Endothelial cell of umbilical vein (primary cell): ENCODE data around the gene SDHAF2. TPM values are rescaled to one million over a fixed set of nuclear protein-coding genes. Genes with fewer than 3 reads are reported as not detected.
A peak's percentile ranks its signal among the peaks of the same experiment; 100 is the strongest.

Source experiments
- BruUV-seq: library from RNA; stranded (reverse); fragments of 400-500 nt; replicated peaks from 2 replicates; lab custom pipeline; 2021; lab: Mats Ljungman, UMichigan
- CTCF ChIA-PET: fragments of 300-600, 350-600 bp; sonication (Branson Sonifier 250); formaldehyde crosslinking; loops from one replicate; lab custom pipeline; 2021; ENCODE audit warnings: antibody characterized with exemption, inconsistent platforms; lab: Charles Lee
- POLR2A ChIA-PET: fragments of 300-600, 350-600 bp; sonication (Branson Sonifier 250); formaldehyde crosslinking; loops from one replicate; lab custom pipeline; 2021; ENCODE audit warnings: antibody characterized with exemption, inconsistent platforms; lab: Charles Lee
- DNase-seq: peaks from one replicate; pipeline ENCODE4 v3.0.0-alpha.2; 2011; ENCODE audit warnings: low read depth, low spot score
- FAIRE-seq: peaks from 2 replicates; lab custom pipeline; 2011; peaks lifted over from hg19 to GRCh38; lab: Jason Lieb, UNC
- H2AFZ ChIP-seq: 2 replicates; pipeline ENCODE4 v1.6.0; 2012; ENCODE audit warnings: low read depth, low read length, control low read depth, inconsistent platforms
- H3K27ac ChIP-seq: 2 replicates; pipeline ENCODE4 v1.5.1; 2011; ENCODE audit warnings: low read depth, mild to moderate bottlenecking, control low read depth, low read length, moderate library complexity; ENCODE audit not compliant: insufficient read depth
- H3K27me3 ChIP-seq, 2 experiments: 2 replicates each; pipeline versions ENCODE4 v1.6.0 to v1.6.1; 2011; ENCODE audit warnings: low read length in 2 of 2, mixed read lengths in 1 of 2; ENCODE audit not compliant: control insufficient read depth in 2 of 2, insufficient read depth in 2 of 2
- H3K36me3 ChIP-seq, 2 experiments: 2 replicates in 1 of 2; 3 replicates in 1 of 2; pipeline ENCODE4 v1.5.1; 2011; ENCODE audit warnings: low read length in 2 of 2, mild to moderate bottlenecking in 1 of 2, moderate library complexity in 1 of 2; ENCODE audit not compliant: control insufficient read depth in 2 of 2, insufficient read depth in 2 of 2; ENCODE audit errors: extremely low read depth in 1 of 2
- H3K4me1 ChIP-seq: 3 replicates; pipeline ENCODE4 v1.5.1; 2011; ENCODE audit warnings: mild to moderate bottlenecking, low read length; ENCODE audit not compliant: control insufficient read depth, insufficient read depth; ENCODE audit errors: extremely low read depth
- H3K4me2 ChIP-seq: 2 replicates; pipeline ENCODE4 v1.6.1; 2011; ENCODE audit warnings: low read length, control low read depth, mixed read lengths; ENCODE audit not compliant: insufficient read depth
- H3K4me3 ChIP-seq, 3 experiments: fragments of 200-600 bp in 1 of 3; sonication (generic), shearing (Covaris generic) in 1 of 3; replicated peaks in 1 of 3; 2 replicates each; pipeline ENCODE4 v1.5.1; 2011 to 2016; ENCODE audit warnings: control low read depth in 3 of 3, low read length in 3 of 3, mild to moderate bottlenecking in 2 of 3, inconsistent platforms in 1 of 3, low read depth in 1 of 3, moderate library complexity in 1 of 3; ENCODE audit not compliant: insufficient read depth in 1 of 3
- H3K79me2 ChIP-seq: 2 replicates; pipeline ENCODE4 v1.6.0; 2012; ENCODE audit warnings: low read length, inconsistent platforms; ENCODE audit not compliant: control insufficient read depth, insufficient read depth
- H3K9ac ChIP-seq: replicated peaks from 2 replicates; pipeline ENCODE3; 2011; ENCODE audit warnings: low read length, control low read depth; ENCODE audit not compliant: insufficient read depth; ENCODE audit errors: extremely low read depth
- H3K9me1 ChIP-seq: replicated peaks from 3 replicates; pipeline ENCODE4 v1.6.0; 2011; ENCODE audit warnings: mild to moderate bottlenecking, low read length; ENCODE audit not compliant: control insufficient read depth, insufficient read depth; ENCODE audit errors: extremely low read depth
- H3K9me3 ChIP-seq: replicated peaks from 2 replicates; pipeline ENCODE4 v1.5.1; 2012; ENCODE audit warnings: low read length, inconsistent platforms; ENCODE audit not compliant: control insufficient read depth, insufficient read depth
- H4K20me1 ChIP-seq: replicated peaks from 2 replicates; pipeline ENCODE3; 2011; ENCODE audit warnings: mild to moderate bottlenecking, low read length; ENCODE audit not compliant: control insufficient read depth, insufficient read depth; ENCODE audit errors: extremely low read depth
- EZH2 ChIP-seq: IDR thresholded peaks from 2 replicates; pipeline ENCODE4 v1.6.1; 2012; ENCODE audit warnings: borderline replicate concordance, low read depth, mild to moderate bottlenecking, moderate library complexity, low read length, inconsistent platforms; ENCODE audit not compliant: severe bottlenecking
- FOS ChIP-seq: IDR thresholded peaks from 2 replicates; pipeline ENCODE4 v1.6.1; 2011; ENCODE audit warnings: mild to moderate bottlenecking, low read length, moderate library complexity, borderline replicate concordance; ENCODE audit not compliant: insufficient read depth
- MYC ChIP-seq: IDR thresholded peaks from one replicate; pipeline ENCODE4 v1.6.1; 2011; ENCODE audit warnings: mild to moderate bottlenecking, low read depth, low read length
- POLR2A ChIP-seq: IDR thresholded peaks from 2 replicates; pipeline ENCODE4 v1.6.1; 2012; ENCODE audit warnings: low read depth, mild to moderate bottlenecking, control low read depth, low read length
- POLR2AphosphoS5 ChIP-seq: IDR thresholded peaks from 2 replicates; pipeline ENCODE4 v1.6.1; 2012; ENCODE audit warnings: low read depth, mild to moderate bottlenecking, control low read depth, low read length, moderate library complexity; ENCODE audit not compliant: insufficient read depth
- dilution Hi-C: fragments of 300-500 bp; cut with MboI; formaldehyde crosslinking; loops from one replicate; pipeline ENCODE4 v1.15.0; 2019; ENCODE audit warnings: low sequenced_read_pairs; ENCODE audit not compliant: extremely low pct_ligation_motif_present
- intact Hi-C: fragments of 100-400 bp; cut with micrococcal nuclease; formaldehyde crosslinking; loops from one replicate; pipeline ENCODE4 v1.10.0; 2022
- polyA plus RNA-seq, 4 experiments: library from polyadenylated mRNA; depleted of rRNA in 3 of 4; stranded (reverse) in 3 of 4; unstranded in 1 of 4; fragments of >200 nt; gene quantifications; 2 replicates each; pipeline versions ENCODE4 v1.2.1 to v1.2.3, GENCODE V29; 2011 to 2012; ENCODE audit warnings: missing spikeins in 1 of 4
- total RNA-seq: library from RNA; stranded (reverse); gene quantifications from 2 replicates; pipeline ENCODE4 v1.2.3, GENCODE V29; 2021
- TF ChIP-seq, protein P1 (sequence below): IDR thresholded peaks from 2 replicates; pipeline ENCODE4 v1.6.1; 2011; ENCODE audit not compliant: insufficient read depth, insufficient read length
- TF ChIP-seq, protein P2 (sequence below), 2 donors: IDR thresholded peaks; 1 replicate in 1 of 2; 2 replicates in 1 of 2; pipeline ENCODE4 v1.5.1; 2011; ENCODE audit warnings: low read length in 2 of 2, mild to moderate bottlenecking in 2 of 2, moderate library complexity in 2 of 2, control low read depth in 1 of 2, inconsistent platforms in 1 of 2, low read depth in 1 of 2; ENCODE audit not compliant: insufficient read depth in 1 of 2; ENCODE audit errors: extremely low read depth in 1 of 2

Gene SDHAF2
- total and polyA plus RNA-seq, 2 donors (not counting 3 experiments of a cell fraction or from before 2014, with no cell fraction given) = 44.5 to 128 TPM

DNA sequence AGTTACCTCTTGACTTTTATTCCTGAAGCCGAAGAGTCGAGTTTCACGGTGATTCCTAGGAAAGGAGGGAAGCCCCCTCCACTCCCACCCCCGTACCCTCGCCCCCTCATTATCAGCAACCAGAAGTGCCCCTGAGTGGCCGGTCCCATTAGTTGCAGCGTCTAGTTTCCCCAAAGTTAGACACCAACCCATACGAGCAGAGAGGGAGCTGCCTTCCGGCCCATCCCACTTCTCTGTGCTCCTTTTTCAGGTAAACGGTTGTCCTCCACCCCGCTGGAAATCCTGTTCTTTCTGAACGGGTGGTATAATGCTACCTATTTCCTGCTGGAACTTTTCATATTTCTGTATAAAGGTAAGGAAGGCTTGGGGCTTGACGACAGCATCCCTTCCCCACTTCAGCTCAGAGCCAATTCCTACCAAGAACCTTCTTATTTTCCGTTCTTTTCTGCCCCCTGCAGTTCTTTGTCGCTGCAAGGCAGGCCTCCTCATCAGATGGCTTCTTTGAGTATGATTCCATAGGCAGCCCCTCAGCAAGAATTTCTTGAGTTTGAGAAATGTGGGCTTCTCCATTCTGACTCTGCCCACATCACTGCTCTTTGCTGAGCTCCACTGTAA lies 36.8 kb upstream of the SDHAF2 start:
- ChIA-PET CTCF (interaction anchor here (0.8 to 3.9 kb wide), 16 partner anchors 8 to 139 kb away, joined by 3 to 24 read pairs (median 6); partner anchors contain the start of genes CYB561A3, DDB1, TKFC and TMEM138), POLR2A (interaction anchor here (0.6 to 1.0 kb wide), 3 partner anchors 32 to 45 kb away, joined by 3 to 9 read pairs (median 3); partner anchors contain the start of gene CYB561A3)
- H3K4me1 ChIP-seq = peaks cover 11% of the 10 kb centered on the region
- TF ChIP-seq POLR2A (no peak), EZH2 (no peak), FOS (no peak), MYC (no peak), POLR2AphosphoS5 (no peak)
- TF ChIP-seq, protein P1, sequence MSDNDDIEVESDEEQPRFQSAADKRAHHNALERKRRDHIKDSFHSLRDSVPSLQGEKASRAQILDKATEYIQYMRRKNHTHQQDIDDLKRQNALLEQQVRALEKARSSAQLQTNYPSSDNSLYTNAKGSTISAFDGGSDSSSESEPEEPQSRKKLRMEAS = no peak
- TF ChIP-seq, protein P2, sequence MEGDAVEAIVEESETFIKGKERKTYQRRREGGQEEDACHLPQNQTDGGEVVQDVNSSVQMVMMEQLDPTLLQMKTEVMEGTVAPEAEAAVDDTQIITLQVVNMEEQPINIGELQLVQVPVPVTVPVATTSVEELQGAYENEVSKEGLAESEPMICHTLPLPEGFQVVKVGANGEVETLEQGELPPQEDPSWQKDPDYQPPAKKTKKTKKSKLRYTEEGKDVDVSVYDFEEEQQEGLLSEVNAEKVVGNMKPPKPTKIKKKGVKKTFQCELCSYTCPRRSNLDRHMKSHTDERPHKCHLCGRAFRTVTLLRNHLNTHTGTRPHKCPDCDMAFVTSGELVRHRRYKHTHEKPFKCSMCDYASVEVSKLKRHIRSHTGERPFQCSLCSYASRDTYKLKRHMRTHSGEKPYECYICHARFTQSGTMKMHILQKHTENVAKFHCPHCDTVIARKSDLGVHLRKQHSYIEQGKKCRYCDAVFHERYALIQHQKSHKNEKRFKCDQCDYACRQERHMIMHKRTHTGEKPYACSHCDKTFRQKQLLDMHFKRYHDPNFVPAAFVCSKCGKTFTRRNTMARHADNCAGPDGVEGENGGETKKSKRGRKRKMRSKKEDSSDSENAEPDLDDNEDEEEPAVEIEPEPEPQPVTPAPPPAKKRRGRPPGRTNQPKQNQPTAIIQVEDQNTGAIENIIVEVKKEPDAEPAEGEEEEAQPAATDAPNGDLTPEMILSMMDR (IDR thresholded peaks at IDR 0.05; ENCODE audit: extremely low read depth in 1 of 2, insufficient read depth in 1 of 2, low read depth in 1 of 2, low read length in 2 of 2) = peak; percentile 8 to 16
- H3K4me2 ChIP-seq = peak overlapping the region; percentile 77
- intact Hi-C loops (loop anchor here (1.0 to 2.0 kb wide), 2 partner anchors 17 to 56 kb away; no protein-coding TSS in a partner anchor), dilution Hi-C loops (no loop called here)
- H3K79me2 ChIP-seq = no peaks in the 10 kb centered on the region
- DNase-seq (peak; percentile 36), FAIRE-seq (peak; percentile 46)
- H3K9ac ChIP-seq = peak overlapping the region; percentile 75
- no peaks in the 10 kb centered on the region for H3K27me3 ChIP-seq
- peak overlapping the region; percentile 71 to 77 (median 71) for H3K4me3 ChIP-seq
- no TSS peak for BruUV-seq
- peak overlapping the region; percentile 96 for H2AFZ ChIP-seq
- no peaks in the 10 kb centered on the region for H3K9me3 ChIP-seq
- no peaks in the 10 kb centered on the region for H3K9me1 ChIP-seq
- H4K20me1 ChIP-seq = no peaks in the 10 kb centered on the region
- no peak overlapping the region for H3K27ac ChIP-seq
- peaks cover 0 to 8% of the 10 kb centered on the region in 2 experiments for H3K36me3 ChIP-seq
